CD4-positive, alpha-beta T cell treated with Interleukin-21 for 1 hour (primary cell): ENCODE results near the gene INTS12.

Source experiments
- DNase-seq: peaks from one replicate; pipeline ENCODE4 v3.0.0-alpha.2; 2020

The INTS12 gene

GRCh38 chr4:105679186-105679585 is 29.3 kb downstream of the INTS12 start:
- DNase-seq, result no peak

GRCh38 chr4:105677709-105678108 is 30.8 kb downstream of the INTS12 start:
- no peak for DNase-seq

- no peak for DNase-seq
These were observed 34.5 kb downstream of the INTS12 start for GRCh38 chr4:105674011-105674410.

- no peak for DNase-seq
These were observed 37.2 kb downstream of the INTS12 start for GRCh38 chr4:105671301-105671700.

- no peak for DNase-seq
These were observed 37.8 kb downstream of the INTS12 start for GRCh38 chr4:105670684-105671083.

- DNase-seq, result no peak
These were observed 41.8 kb downstream of the INTS12 start for GRCh38 chr4:105666693-105667092.

- no peak for DNase-seq
These were observed 45.4 kb downstream of the INTS12 start for GRCh38 chr4:105662935-105663675.

GRCh38 chr4:105661028-105661427 is 47.5 kb downstream of the INTS12 start:
- no peak for DNase-seq

GRCh38 chr4:105659190-105659589 is 49.3 kb downstream of the INTS12 start:
- no peak for DNase-seq

GRCh38 chr4:105657117-105657765 is 51.2 kb downstream of the INTS12 start:
- DNase-seq, result no peak

- DNase-seq, result no peak
These were observed 56.1 kb downstream of the INTS12 start for GRCh38 chr4:105652286-105652888.

GRCh38 chr4:105651884-105652283 is 56.6 kb downstream of the INTS12 start:
- no peak for DNase-seq

GRCh38 chr4:105650190-105650589 is 58.3 kb downstream of the INTS12 start:
- DNase-seq, result no peak

- no peak for DNase-seq
These were observed 63.0 kb downstream of the INTS12 start for GRCh38 chr4:105645440-105645839.

- DNase-seq, result no peak
These were observed 64.2 kb downstream of the INTS12 start for GRCh38 chr4:105644257-105644656.

- no peak for DNase-seq
These were observed 66.6 kb downstream of the INTS12 start for GRCh38 chr4:105641845-105642244.

GRCh38 chr4:105637408-105638176 is 70.9 kb downstream of the INTS12 start:
- DNase-seq, result no peak

GRCh38 chr4:105634402-105635080 is 73.9 kb downstream of the INTS12 start:
- DNase-seq, result no peak

- DNase-seq, result no peak
These were observed 75.2 kb downstream of the INTS12 start for GRCh38 chr4:105633241-105633640.
